GM21737 (cell line): ENCODE measurements around the gene NTHL1.
A peak's percentile ranks its signal among the peaks of the same experiment; 100 is the strongest.
"Not testable (repeated sequence)": the region's sequence is repeated elsewhere in the genome, so short reads cannot be mapped to it uniquely, and the experiment has no call there.

ENCODE experiments used
- ATAC-seq: cut with Tn5 transposase; IDR thresholded peaks from one replicate; pipeline ENCODE4 v1.9.1; 2021; ENCODE audit warnings: mild to moderate bottlenecking, moderate library complexity; ENCODE audit not compliant: unreplicated experiment

NTHL1 gene

DNA sequence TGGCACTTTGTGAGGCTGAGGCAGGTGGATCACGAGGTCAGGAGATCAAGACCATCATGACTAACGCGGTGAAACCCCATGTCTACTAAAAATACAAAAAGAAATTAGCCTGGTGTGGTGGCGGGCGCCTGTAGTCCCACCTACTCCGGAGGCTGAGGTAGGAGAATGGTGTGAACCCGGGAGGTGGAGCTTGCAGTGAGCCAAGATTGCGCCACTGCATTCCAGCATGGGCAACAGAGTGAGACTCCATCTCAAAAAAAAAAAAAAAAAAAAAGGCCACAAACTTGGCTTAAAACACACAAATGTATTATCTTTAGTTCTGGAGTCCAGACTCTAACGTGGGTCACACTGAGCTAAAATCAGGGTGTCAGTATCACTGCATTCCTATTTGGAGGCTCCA, 35.9 kb downstream of the NTHL1 start:
- ATAC-seq, result not testable (repeated sequence)

DNA sequence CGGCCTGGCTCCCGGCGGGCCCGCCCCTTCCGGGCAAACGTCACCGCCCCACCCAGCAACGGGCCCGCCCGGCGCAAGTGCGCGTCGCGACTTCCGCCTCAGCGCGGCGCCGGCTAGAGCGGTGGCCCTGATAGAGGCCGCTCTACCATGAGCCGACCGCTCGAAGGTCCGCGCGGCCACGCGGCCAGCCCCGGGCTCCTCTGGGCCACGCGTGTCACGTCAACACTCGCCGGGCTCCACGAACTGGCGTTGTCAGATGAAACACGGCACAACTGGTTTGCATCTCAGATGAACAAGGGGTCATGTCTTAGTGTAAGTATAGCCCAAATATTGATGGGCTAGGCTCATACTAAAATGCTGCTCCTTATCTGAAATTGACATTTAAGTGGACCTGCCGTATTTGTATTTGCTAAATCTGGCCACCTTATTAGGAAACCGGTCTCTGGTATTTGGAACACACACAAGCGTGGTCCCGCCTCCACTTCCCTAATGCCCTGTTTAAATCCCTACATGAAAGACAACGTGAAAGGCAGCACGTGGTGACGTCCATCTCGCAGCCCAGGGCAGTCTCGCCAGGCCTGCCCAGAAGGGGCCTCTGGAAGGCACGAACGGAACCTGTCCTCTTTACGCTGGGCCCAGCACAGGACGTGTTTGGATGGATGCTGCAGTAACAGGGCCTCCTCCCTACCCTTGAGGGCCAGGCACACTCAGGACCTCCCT, 37.7 kb downstream of the NTHL1 start, which contains the start of gene ZNF598:
TSS of gene ZNF598 (minus strand) at position 31 of the 720 bp plus-strand sequence.
- peak; percentile 82 for ATAC-seq

DNA sequence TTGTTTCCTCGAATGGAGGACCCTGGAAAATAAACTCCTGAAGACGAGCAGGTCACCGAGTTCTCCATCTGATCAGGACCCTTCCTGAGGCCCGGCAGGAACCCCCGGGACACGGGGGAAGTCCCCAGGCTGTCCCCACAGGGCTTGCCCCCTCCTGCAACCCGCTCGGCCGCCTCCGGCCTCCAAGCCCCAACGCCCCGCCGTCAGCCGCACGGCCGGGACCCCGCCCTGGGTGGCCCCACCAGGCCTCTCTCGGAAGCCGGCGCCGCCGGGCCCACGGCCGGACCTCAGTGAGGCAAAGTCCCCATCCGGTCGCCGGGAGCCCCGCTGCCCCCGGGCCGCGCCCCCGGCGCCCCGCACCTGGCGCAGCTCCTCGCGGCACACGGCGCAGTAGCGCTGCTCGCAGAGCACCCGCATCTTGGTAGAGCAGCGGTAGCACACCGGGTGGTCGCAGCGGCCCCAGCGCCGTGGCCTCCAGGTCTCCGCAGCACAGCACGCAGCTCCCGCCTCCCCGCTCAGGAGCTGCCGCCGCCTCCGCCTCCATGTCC, 38.4 kb downstream of the NTHL1 start:
- ATAC-seq, result peak; percentile 21

GRCh38 chr16:2008631-2009163, 38.9 kb downstream of the NTHL1 start:
- ATAC-seq, result peak; percentile 7

GRCh38 chr16:2008009-2008526, 39.6 kb downstream of the NTHL1 start:
- no peak for ATAC-seq

DNA sequence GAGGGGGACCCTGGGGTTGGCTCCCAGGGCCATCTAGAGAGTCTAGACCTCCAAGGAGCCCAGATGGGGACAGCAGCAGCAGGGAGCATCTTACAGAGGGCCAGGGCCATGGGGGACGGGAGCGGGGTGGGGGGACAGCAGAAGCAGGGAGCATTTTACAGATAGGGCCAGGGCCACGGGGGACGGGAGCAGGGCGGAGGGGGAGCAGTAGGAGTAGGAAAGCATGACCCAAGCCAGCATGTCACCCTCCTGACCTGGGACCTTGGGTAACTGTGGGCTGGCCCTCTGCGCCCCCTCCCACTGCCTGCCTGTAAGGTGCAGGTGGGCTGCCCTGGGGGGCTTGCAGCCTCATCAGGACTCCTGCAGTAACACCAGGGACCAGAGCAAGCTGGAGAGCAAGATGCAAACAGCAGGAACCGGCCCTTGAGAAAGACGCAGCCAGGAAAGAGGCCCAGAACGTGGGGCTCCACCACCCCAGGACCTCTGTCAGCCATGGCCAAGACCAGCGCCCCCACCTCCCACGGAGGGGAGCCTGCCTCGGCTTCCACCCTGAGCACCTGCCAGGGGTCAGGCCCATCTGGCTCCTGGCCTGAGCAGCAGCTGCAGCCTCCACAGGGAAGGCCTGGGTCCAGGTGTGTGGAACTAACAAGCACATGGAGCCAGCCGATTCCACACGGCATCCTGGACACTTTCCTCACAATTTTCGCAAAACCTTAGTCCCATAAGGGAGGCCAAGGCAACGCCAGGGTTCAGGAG, 40.4 kb downstream of the NTHL1 start:
- no peak for ATAC-seq

DNA sequence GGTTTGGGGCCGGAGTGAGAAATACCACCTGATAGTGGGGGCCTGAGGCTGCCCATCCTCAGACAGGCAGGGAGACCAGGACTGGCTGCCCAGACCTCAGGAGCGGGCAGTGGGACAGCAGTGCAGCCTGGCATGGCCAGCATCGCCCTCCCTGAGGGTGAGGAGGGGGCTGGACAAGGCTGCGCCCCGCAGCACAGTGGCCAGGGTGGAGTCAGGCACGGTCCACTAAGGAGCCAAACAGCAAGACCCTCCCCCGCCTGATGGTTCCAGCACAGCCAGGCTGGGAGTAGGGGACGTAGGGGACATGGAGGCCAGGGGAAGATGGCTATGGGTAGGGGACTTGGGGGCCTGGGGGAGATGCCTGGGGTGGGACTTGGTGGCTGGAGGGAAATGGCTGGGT, 41.3 kb downstream of the NTHL1 start:
- no peak for ATAC-seq

- ATAC-seq, result no peak
Measured at GRCh38 chr16:2005646-2006045, 42.0 kb downstream of the NTHL1 start.

DNA sequence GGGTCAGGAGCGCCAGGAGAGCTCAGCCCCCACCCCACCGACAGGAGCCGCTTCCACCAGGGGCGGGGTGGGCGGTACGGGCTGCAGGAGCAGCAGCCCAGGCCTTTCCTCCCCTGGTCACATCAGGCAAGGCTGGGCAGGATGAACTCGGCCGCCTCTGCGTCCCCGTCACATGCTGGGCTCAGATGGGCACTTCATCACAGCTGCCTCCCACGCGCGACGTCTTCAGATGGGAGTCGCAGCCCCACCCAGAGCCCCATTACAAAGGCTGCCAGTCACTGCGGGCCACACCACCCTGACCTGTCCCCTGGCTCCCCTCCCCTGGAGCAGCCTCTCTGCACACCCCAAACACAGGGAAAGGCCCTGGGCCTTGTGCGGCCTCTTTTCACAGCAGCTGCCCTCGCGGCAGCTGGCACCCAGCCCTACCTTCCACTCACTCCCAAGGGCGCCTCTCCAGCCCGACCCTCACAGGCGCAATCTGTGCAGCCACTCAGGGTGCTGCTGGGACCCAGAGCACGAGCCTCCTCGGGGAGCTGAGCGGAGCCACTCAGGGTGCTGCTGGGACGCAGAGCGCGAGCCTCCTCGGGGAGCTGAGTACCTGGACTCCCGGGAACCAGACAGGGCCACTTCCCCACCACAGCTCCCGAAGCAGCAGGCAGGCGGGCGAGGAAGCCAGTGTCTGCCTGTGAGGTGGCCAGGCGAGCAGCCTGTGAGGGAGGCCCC, 42.7 kb downstream of the NTHL1 start:
- ATAC-seq, result no peak

DNA sequence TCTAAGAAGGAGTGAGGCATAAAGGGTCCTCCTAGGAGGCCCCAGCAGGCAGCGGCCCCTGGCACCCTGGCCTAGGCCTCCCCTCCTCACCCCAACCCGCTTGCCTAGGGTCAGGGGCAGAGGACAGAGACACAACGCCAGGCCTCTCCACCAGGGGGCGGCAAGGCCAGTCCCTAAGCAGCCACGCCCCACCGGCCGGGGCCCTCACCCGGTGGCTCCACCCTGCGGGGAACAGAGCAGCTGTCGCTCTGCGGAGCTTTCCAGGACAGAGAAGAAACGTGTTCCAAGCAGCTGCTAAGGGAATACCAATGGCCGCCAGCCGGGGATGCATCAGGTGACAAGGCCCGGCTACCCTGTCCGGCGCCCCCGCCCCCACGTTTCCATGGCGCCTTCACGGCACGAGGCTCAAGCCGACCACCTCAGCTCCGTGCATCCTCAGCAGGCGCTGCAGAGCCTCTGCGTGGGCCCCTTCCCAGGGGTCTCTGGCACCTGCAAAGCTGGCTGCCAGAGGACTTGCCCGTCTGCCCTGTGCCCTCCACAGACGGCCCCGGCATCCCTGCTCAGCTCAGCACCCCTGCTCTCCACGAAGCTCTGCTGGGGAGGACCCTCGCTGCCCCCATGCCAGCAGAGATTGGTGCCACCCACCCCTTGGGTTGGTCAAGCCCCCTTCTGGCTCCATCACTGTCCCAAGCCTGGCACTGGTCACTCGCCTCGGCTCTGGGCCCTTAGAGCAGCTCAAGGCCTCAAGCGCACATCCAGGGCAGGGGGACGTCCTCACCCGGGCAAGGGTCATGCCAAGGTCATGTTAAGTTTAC, 43.6 kb downstream of the NTHL1 start:
- ATAC-seq, result peak; percentile 48

DNA sequence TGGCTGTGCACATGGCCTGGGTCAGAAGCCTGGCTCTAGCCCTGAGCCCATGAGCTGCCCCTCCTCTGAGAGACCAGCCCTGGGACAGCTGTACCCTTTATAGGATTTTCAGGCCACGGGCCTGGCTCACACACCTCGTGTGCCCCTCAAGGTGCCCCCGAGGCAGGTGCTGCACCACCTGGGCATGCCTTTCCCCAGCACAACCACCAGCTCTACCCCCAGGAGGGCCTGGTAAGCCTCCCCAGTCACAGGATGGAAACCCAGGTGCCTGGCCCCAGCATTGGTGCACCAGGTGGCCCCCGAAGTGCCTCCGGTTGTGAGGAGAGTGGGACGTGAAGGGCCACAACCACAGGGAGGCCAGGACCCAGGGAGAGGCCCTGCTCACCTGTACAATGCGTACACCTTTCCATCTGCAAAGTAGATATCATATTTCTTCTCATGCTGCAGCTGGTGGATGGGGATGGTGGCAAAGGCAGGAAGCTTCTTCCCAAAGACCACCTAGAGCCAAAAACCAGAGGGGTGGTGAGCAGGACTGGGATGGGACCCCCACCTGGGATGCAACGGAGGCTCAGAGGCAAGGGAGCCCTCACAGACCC, 44.3 kb downstream of the NTHL1 start:
- ATAC-seq, result no peak

DNA sequence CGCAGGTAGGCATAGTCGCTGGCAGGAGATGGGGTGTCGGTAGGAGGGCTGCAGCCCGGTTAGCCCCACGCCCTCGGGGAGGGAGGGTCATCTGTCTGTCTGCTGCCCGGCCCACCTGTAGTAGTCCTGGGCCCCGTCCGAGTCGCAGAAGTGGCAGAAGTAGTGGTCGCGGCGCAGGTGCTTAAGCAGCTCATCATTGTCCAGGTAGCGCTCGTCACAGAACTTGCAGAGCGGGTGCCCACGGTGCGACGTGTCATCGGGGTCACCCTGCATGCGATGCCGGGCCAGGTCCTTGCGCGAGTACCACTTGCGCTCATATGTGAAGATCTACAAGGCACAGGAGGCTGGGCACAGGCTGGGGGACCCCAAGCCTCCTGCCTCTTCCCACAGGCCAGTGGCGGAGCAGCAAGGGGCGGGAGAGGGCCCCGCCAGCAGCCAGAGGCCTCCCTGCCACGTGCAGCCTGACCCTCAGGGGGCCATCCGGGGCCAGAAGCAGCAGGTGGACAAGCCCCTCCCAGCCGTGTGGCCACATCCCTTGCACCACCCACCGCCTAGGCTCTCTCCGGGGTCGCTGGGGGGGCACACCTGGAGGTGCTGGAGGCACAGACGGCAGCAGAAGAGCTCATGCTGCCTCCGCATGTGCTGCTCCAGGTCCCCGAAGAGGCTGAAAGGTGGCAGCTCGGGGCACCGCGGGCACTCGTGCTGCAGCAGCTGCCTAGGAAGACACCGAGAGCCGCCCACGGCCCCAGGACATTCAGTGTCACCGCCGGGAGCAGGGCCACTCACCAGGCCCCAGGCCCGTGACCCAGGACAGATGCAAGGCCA, 45.0 kb downstream of the NTHL1 start:
- ATAC-seq, result no peak

GRCh38 chr16:2001456-2002355, 45.9 kb downstream of the NTHL1 start:
- ATAC-seq, result no peak

DNA sequence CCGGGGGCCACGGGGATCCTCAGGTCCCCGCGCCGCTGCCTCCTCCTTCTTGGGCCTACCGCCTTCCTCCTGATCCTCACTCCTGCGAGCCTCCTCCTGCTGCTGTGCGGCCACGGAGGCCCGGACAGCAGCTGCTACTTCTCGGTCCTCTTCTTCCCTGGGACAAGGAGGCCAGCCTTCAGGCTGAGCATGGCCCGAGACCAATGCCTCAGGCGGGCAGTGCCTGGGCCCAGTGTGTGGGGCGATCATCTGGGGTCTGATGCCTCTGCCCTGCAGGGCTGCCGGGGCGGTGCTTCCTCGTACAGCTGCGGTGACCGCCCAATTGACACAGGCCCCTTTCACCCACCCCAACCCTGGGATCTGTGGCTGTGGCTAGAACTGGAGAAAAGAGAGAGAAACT, 46.6 kb downstream of the NTHL1 start:
- ATAC-seq, result no peak

- ATAC-seq, result no peak
Measured at GRCh38 chr16:1999866-2000514, 47.6 kb downstream of the NTHL1 start.

DNA sequence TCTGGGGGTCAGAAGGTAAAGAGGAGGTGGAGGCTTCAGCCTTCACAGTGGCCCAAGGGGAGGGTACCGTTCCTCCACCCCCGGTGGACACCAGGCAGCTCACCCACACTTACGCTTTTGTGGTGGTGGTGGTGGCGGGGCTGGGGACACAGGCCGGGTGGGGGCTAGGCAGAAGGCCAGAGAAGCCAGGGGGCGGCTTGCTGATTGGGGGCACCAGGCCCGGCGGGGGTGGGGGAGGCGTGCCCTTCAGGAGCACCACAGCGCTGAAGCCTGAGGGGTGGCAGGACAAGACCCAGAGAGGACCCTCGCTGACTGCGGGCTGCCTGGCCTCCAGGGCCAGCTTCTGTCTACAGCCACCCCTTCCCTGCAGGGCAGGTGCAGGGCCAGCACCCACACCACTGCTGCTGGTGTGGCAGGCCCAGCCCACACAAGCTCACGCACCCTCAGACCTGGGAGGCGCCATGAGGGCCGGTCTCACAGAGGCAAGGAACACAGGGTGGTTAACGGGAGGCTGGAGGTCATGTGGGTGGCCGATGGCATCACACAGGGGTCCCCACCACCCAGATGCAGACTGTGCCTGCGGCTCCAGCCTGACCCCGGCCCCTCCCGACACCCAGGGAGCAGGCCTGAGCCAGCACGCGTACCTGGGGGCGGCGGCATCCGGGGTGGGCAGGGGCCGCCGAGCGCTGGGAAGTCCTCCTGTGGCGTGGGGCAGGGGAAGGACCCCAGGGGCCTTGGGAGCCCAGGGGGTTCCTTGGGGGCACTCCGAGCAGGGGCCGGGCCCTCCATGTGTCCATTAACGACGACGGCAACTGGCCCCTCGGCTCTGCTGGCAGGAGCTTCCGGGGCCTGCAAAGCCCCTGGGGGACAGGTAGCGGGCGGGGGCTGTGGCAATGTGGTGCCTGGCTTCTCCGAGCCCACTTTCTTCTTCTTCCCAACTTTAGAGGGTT, 48.5 kb downstream of the NTHL1 start:
- ATAC-seq, result no peak
